ENCODE results near the gene SNW1. TPM values are rescaled to one million over a fixed set of nuclear protein-coding genes. Genes with fewer than 3 reads are reported as not detected.
A peak's percentile ranks its signal among the peaks of the same experiment; 100 is the strongest.
"Not testable (repeated sequence)": the region's sequence is repeated elsewhere in the genome, so short reads cannot be mapped to it uniquely, and the experiment has no call there.

The SNW1 gene
- total RNA-seq (2014; rRNA removed; shearing (Covaris generic)): 63.9 and 87.0 TPM in 2 replicates

DNA sequence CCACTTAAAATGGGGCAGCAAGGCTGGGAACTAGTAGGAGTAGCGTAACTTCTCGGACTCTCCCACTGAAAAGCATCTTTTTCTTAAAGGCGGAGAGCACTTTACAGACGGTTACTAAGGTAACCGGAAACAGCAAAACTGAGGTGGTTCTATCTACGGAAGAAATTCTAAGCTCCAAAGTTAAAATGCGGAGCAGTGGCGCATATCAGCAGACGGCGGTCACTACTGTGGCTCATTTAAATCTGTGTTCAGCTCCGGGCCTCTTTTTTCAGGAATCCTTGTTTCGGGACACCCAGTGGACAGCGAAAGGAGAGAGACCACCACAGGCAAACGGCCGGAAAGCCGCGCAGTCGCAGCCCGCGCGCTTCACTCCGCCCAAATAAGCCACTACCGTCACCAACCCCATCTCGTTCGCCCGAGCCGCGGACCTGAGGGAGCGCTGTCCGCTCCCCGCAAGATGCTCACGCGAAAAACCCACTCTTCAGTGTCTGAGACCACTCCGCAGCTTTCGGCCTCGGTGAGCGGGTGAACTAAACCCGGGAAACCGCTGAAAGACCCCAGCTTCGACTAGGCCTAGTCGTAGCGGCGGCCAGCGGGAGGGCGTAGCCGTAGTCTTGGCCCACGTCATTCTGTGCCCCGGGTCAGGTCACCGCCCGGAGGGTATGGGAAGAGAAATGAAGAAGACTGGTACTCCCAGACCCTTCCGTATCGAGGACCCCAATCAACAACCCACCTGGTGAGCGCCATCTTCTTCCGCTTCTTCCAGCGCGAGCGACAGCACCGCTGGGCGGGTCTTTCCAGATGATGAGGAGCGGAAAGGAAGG is at the start of gene SNW1:
SNW1 (minus strand) TSS at position 776 of the 824 bp plus-strand sequence; CDS start at position 747, 29 bp downstream.
- Histone ChIP-seq H3K4me3 (ENCODE audit: insufficient read depth, low read depth, low read length) (peak within 1 kb of the TSS; percentile 87), H3K27me3 (ENCODE audit: control insufficient read depth, insufficient read depth, low read length) (no peaks in the 10 kb centered on the region), H3K36me3 (replicated peaks; ENCODE audit: control insufficient read depth, insufficient read depth, low read length) (0 out of 2 replicates have a peak, but pooled peaks cover 1% of the 10 kb centered on the region)
- peak; percentile 88 for DNase-seq

DNA sequence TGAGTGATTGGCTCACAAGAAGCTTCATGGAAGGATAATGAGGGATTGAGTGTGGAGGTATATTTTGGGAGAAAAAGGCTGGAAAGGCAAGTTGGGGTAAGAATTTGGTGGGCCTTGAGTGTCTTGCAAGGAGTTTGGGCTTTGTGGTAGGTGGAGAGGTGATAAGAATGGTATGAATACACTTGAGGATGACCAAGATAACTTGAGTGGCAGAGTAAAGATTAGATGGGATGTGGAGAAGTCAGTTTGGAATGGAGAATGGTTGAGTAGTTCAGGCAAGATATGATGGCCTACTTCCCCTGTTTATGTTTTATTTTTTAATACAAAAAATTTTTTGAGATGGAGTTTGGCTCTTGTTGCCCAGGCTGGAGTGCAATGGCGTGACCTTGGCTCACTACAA is 48.1 kb upstream of the SNW1 start:
- no peaks in the 10 kb centered on the region for H3K36me3 ChIP-seq (replicated peaks; ENCODE audit: control insufficient read depth, insufficient read depth, low read length)
- H3K4me3 ChIP-seq (ENCODE audit: insufficient read depth, low read depth, low read length): no peak overlapping the region
- DNase-seq: no peak
- H3K27me3 ChIP-seq (ENCODE audit: control insufficient read depth, insufficient read depth, low read length): no peaks in the 10 kb centered on the region

DNA sequence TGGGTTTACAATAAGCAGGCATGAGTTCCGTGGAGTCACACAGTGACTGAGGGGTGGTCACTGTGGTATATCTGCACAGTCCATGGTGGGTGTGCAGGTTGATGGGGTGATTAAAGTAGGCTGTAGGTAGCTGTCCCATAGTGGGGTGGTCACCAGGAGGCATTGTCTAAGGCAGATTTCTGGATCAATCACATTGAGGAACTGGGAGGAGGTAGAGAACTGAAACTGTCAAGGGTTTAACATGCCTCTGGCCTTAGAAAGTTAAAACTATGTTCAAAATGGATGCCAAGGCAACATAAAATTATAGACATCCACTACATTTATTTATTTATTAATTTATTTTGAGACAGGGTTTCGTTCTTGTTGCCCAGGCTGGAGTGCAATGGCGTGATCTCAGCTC is 47.3 kb upstream of the SNW1 start:
- no peaks in the 10 kb centered on the region for H3K36me3 ChIP-seq (replicated peaks; ENCODE audit: control insufficient read depth, insufficient read depth, low read length)
- no peaks in the 10 kb centered on the region for H3K27me3 ChIP-seq (ENCODE audit: control insufficient read depth, insufficient read depth, low read length)
- H3K4me3 ChIP-seq (ENCODE audit: insufficient read depth, low read depth, low read length): no peak overlapping the region
- no peak for DNase-seq

DNA sequence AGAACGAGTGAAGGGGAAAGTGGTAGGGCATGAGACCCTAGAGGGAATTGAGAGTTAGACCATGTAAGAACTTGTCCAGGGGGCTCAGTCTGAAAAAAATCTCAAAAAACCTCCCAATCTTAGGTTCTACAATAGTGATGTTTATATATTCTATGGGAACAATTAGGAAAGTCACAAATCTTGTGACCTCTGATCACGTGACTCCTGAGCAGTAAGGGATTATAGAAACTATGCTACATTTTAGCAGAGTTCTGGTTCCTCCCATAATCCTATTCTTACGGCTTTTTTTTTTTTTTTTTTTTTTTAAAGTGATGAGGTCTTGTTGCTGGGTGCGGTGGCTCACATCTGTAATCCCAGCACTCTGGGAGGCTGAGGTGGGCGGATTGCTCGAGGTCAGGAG is 44.8 kb upstream of the SNW1 start:
- H3K27me3 ChIP-seq (ENCODE audit: control insufficient read depth, insufficient read depth, low read length): no peaks in the 10 kb centered on the region
- H3K4me3 ChIP-seq (ENCODE audit: insufficient read depth, low read depth, low read length): no peak overlapping the region
- DNase-seq: no peak
- no peaks in the 10 kb centered on the region for H3K36me3 ChIP-seq (replicated peaks; ENCODE audit: control insufficient read depth, insufficient read depth, low read length)

DNA sequence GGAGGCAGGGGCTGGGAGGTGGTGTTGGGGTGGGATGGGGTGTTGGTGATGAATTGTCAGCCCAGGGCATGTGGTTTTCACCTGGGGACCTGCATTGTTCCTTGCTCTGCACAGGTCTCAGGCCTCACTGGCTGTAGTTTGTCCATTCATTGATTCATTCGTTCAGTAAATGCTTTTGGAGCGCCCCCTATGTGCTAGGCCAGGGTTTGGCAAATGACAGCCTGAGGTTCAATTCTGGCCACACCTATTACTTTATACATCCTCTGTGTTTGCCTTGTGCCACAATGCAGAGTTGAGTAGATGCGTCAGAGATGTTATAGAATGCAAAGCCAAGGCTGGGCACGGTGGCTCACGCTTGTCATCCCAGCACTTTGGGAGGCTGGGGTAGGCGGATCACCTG is 43.6 kb upstream of the SNW1 start:
- H3K4me3 ChIP-seq (ENCODE audit: insufficient read depth, low read depth, low read length): no peak overlapping the region
- peak; percentile 75 for DNase-seq
- no peaks in the 10 kb centered on the region for H3K36me3 ChIP-seq (replicated peaks; ENCODE audit: control insufficient read depth, insufficient read depth, low read length)
- no peaks in the 10 kb centered on the region for H3K27me3 ChIP-seq (ENCODE audit: control insufficient read depth, insufficient read depth, low read length)

GRCh38 chr14:77800814-77801213 is 39.9 kb upstream of the SNW1 start:
- DNase-seq: no peak
- Histone ChIP-seq H3K27me3 (ENCODE audit: control insufficient read depth, insufficient read depth, low read length) (no peaks in the 10 kb centered on the region), H3K36me3 (replicated peaks; ENCODE audit: control insufficient read depth, insufficient read depth, low read length) (no peaks in the 10 kb centered on the region), H3K4me3 (ENCODE audit: insufficient read depth, low read depth, low read length) (no peak overlapping the region; the same call in 1 of the 2 replicates)

- peak; percentile 90 for DNase-seq
- Histone ChIP-seq H3K36me3 (replicated peaks; ENCODE audit: control insufficient read depth, insufficient read depth, low read length) (no peaks in the 10 kb centered on the region), H3K4me3 (ENCODE audit: insufficient read depth, low read depth, low read length) (peak within 1 kb of the TSS; percentile 90), H3K27me3 (ENCODE audit: control insufficient read depth, insufficient read depth, low read length) (no peaks in the 10 kb centered on the region)
Observed at GRCh38 chr14:77799863-77800730, 39.1 kb upstream of the SNW1 start, which contains the start of gene ADCK1. ADCK1 (plus strand) TSS chr14:77800109; CDS start chr14:77818979, 18,870 bp downstream.

DNA sequence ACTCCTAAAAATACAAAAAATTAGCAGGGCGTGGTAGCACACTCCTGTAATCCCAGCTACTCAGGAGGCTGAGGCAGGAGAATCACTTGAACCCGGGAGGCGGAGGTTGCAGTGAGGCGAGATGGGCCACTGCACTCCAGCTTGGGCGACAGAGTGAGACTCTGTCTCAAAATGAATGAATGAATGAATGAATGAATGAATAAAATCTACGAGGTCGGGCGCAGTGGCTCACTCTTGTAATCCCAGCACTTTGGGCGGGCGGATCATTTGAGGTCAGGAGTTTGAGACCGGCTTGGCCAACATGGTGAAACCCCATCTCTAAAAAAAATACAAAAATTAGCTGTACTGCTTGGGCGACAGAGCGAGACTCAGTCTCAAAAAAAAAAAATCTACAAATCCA is 38.5 kb upstream of the SNW1 start:
- peak overlapping the region; percentile 90 for H3K4me3 ChIP-seq (ENCODE audit: insufficient read depth, low read depth, low read length)
- not testable (repeated sequence) for DNase-seq; H3K36me3 ChIP-seq (replicated peaks; ENCODE audit: control insufficient read depth, insufficient read depth, low read length); H3K27me3 ChIP-seq (ENCODE audit: control insufficient read depth, insufficient read depth, low read length)

GRCh38 chr14:77794357-77794756 is 33.4 kb upstream of the SNW1 start:
- Histone ChIP-seq H3K4me3 (ENCODE audit: insufficient read depth, low read depth, low read length) (no peak overlapping the region), H3K27me3 (ENCODE audit: control insufficient read depth, insufficient read depth, low read length) (no peaks in the 10 kb centered on the region), H3K36me3 (replicated peaks; ENCODE audit: control insufficient read depth, insufficient read depth, low read length) (no peaks in the 10 kb centered on the region)
- DNase-seq: no peak

DNA sequence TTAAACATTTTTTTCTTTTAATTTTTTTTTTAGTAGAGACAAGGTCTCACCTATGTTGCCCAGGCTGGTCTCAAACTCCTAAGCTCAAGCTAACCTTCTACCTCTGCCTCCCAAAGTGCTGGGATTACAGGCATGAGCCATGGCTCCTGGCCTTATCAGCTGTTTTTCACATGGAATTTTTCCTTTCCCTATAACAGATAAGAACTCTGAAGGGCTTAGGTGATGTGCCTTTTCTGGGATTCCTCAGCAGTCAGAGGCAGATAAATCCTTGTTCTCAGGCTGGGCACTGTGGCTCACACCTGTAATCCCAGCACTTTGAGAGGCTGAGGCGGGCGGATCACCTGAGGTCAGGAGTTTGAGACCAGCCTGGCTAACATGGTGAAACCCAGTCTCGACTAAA is 32.3 kb upstream of the SNW1 start:
- not testable (repeated sequence) for H3K27me3 ChIP-seq (ENCODE audit: control insufficient read depth, insufficient read depth, low read length); H3K4me3 ChIP-seq (ENCODE audit: insufficient read depth, low read depth, low read length); H3K36me3 ChIP-seq (replicated peaks; ENCODE audit: control insufficient read depth, insufficient read depth, low read length); DNase-seq

- no peak overlapping the region for H3K4me3 ChIP-seq (ENCODE audit: insufficient read depth, low read depth, low read length)
- H3K27me3 ChIP-seq (ENCODE audit: control insufficient read depth, insufficient read depth, low read length): no peaks in the 10 kb centered on the region
- no peak for DNase-seq
- no peaks in the 10 kb centered on the region for H3K36me3 ChIP-seq (replicated peaks; ENCODE audit: control insufficient read depth, insufficient read depth, low read length)
Observed at GRCh38 chr14:77791225-77791600, 30.3 kb upstream of the SNW1 start.

GRCh38 chr14:77790566-77791224 is 29.7 kb upstream of the SNW1 start:
- Histone ChIP-seq H3K36me3 (replicated peaks; ENCODE audit: control insufficient read depth, insufficient read depth, low read length) (no peaks in the 10 kb centered on the region), H3K27me3 (ENCODE audit: control insufficient read depth, insufficient read depth, low read length) (no peaks in the 10 kb centered on the region), H3K4me3 (ENCODE audit: insufficient read depth, low read depth, low read length) (no peak overlapping the region)
- DNase-seq: no peak

DNA sequence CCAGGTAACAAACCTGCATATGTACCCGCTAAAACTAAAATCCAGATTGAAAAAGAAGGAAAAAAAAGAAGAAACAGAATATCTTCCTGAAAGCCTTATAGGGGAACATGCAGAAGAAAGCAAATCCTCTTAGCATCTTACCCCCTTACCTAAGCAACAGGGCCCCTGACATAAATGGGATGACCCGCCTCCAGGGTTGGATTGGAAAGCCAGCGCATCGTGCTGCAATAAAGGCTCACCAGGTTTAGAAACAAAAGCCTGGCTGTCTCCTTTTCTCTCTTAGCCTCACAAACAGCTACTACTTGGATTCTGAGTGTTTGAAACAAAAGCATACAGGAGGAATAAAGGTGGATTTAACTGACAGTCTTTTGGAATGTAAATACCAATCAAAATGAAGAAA is 25.2 kb upstream of the SNW1 start:
- H3K36me3 ChIP-seq (replicated peaks; ENCODE audit: control insufficient read depth, insufficient read depth, low read length): no peaks in the 10 kb centered on the region
- no peaks in the 10 kb centered on the region for H3K27me3 ChIP-seq (ENCODE audit: control insufficient read depth, insufficient read depth, low read length)
- DNase-seq: peak; percentile 49
- no peak overlapping the region for H3K4me3 ChIP-seq (ENCODE audit: insufficient read depth, low read depth, low read length)

DNA sequence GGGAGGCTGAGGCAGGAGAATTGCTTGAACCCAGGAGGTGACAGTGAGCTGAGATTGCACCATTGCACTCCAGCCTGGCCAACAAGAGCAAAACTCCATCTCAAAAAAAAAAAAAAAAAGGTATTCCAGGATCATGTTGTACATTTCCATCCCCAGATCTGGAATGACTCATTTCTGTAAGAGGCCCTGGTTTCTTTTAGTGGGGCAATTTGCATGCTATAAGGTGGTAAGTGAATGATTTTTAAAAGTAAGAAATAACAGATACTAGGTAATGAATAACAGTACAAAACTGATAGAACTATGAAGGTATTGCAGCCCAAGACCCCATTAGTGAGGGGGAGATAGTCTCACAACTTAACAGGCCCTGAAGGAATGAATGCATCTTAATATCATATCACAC is 21.2 kb upstream of the SNW1 start:
- Histone ChIP-seq H3K27me3 (ENCODE audit: control insufficient read depth, insufficient read depth, low read length) (no peaks in the 10 kb centered on the region), H3K36me3 (replicated peaks; ENCODE audit: control insufficient read depth, insufficient read depth, low read length) (no peaks in the 10 kb centered on the region), H3K4me3 (ENCODE audit: insufficient read depth, low read depth, low read length) (no peak overlapping the region)
- no peak for DNase-seq
